Measurements from ENCODE around the gene RETREG1.
"Not testable (repeated sequence)": the region's sequence is repeated elsewhere in the genome, so short reads cannot be mapped to it uniquely, and the experiment has no call there.

Gene RETREG1

DNA sequence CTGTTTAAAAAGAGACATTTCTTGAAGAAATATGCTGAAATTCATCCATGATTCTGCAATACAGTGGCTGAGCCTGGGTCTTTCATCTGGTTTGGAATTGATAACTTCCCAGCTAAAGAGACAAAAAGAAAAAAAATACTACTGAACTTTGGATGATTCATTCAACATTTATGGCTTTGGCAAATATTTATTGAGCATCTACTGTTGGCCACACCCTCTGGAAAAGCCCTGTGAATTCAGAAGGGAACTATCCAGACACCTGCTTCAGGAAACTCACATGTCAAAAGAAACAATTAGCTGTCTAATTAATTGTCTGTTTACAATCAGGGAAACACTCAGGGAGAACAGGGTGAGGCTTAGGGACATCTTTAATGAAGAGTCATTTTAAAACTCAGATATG lies 133.4 kb downstream of the RETREG1 start:
- ATAC-seq, result no peak

DNA sequence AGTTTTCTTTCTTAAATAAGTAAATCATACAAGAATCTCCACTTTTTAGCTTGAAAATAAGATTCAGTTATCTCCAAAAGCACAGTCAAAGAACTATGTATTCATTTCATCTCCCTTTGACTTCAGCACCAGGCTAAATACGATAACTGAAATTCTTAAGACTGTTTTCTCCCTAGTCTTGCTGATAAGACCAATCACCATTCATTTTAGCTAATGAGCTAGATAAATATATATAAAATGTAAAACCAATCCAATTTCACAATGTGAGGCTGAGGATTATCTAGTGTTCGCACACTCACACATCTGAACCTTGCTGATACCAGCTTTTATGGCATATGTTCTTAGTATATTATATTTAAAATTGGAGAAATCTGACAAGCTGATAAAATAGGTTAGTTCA lies 133.9 kb downstream of the RETREG1 start:
- no peak for ATAC-seq

DNA sequence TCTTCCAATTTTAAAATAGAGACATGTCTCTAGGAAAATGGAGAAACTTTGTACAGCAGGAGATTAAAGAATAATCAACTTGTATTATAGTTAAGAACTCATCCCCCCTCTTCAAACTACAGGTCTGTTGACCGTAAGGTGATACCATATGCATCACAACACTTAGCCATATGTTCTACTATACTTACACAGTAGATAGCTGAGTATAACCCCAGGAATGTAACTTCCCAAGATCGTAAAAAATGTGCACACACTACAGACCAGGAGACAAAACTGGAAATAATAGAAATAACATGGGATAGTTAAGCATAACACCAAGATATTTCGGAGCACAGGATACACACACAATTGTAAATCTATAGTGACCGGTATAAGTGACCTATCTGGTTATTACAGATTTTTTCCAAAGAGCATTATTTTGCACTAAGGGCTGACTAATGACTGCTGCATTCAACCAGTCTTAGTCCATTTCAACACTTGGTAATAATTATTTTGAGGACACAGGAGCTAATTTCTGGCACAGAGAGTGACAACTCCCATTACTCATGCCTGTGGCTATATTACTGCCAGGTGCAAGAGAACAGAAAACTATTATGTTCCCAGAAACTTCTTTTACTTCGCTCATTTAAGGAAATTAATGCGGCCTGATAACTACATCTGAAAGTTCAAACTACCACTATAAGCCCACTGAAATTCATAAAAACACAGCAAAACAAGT lies 135.8 kb downstream of the RETREG1 start:
- ATAC-seq, result no peak

DNA sequence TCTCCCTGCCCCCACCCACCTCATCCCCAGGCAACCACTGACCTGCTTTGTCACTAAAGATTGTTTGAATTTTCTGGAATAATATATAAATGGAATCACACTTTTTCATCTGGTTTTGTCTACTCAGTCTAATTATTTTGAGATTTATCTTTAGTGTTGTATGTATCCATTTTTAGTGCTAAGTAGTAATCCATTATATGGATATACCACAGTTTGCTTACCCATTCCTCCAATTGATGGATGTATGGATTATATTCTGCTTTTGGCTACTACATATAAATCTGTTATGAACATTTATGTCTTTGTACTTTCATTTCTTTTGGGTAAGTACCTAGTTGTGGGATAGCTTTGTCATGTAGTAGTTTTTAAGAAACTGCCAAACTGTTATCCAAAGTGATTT lies 136.7 kb downstream of the RETREG1 start:
- no peak for ATAC-seq

GRCh38 chr5:16477541-16477940 lies 139.3 kb downstream of the RETREG1 start:
- ATAC-seq, result no peak

GRCh38 chr5:16476417-16476816 lies 140.4 kb downstream of the RETREG1 start:
- not testable (repeated sequence) for ATAC-seq

GRCh38 chr5:16471387-16471786 lies 145.4 kb downstream of the RETREG1 start:
- no peak for ATAC-seq

DNA sequence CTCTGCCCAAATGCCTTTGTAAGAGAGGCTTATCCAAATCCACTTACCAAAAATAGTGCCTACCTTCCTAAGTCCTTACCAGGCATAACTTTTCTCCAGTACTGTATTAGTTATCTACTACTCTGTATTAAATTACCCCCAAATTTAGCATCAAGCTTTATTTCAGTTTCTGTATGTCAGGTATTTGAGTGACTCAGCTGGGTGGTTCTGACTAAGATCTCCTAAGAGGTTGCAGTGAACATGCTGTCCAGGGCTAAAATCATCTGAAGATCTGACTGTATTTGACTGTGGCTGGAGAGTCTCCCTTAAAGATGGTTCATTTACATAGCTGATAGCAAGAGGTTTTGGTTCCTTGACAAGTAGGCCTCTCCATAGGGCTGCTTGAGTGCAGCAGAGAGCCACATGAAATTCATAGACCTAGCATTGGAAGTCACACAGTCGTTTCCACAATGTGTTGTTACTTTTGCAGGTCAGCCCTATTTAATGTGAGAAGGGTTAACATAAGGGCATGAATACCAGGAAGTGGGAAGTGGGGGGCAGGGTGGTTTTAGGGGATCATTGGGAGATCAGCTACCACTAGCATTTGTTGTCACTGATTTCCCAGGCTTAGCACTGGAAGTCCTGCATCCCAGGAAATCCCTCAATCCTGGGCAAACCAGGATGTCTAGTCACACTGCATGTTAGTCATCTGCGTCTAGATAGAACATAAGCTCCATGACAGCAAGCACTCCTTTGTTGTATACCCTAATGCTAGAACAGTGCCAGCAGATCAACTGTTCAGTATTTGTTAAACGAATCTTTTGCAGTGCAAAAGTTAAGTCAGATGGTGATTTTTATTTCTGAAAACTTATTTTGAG lies 149.2 kb downstream of the RETREG1 start:
- ATAC-seq, result peak; percentile 79 to 83

DNA sequence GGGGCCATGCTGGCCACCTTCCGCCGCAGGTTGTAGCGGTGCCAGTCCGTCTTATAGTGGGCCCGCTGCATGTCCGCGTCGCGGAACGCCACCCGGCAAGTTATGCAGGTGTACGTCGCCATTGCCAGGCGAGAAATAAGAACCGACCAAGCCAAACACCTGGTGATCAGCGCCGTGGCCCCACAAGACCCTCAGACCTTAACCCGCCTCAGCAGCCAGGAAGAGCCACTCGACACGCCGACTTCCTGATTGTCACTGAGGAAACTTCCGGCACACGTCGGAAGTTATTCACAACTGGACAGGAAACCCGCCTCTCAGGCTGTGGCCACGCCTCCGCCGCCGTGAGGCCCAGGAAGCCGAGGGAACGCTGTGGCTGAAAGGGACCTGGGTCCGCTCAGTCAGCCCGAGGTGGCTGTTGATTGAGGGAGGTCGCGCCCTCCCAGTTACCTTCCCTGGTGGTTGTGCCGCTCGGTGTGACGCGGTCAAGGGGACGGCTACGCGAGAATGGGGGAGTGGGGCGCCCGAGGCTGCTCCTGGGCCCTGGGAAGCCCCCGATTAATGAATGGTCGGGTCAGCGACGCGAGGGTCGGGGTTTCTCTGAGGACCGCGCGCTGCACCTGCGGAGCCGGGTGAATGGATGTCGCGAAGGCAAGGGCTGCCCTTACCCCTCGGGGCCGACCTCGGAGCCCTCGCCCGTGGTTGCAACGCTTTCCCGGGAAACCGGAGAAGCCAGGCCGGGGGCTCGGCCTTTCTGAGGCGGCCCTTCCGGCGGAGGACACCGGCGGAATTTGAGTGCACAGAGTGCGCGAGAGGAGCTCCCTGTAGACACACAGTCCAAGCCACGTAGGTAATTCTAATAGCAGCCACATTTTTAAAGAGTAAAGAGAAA lies 151.0 kb downstream of the RETREG1 start, which contains the start of gene ZNF622:
TSS of gene ZNF622 (minus strand) at position 257 of the 889 bp plus-strand sequence. CDS start at position 122, 135 bp downstream.
- peak; percentile 72 to 73 for ATAC-seq

GRCh38 chr5:16464664-16465543 lies 151.9 kb downstream of the RETREG1 start:
- ATAC-seq, result no peak

DNA sequence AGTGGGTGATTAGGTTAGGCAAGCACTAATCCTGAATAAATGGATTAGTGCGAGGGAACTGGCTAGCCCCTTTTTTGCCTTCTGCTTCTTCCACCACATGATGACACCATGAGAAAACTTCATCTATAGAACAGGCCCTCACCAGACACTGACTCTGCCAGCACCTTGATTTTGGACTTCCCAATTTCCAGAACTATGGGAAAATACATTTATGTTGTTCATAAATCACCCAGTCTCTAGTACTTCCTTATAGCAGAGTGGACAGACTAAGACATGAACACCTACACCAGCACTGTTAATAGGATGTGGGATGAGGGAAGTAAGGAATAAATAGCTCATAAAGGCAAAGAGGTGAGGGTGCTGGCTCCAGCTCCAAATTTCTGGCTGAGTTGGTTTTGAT lies 152.6 kb downstream of the RETREG1 start:
- no peak for ATAC-seq

- no peak for ATAC-seq
Measured at GRCh38 chr5:16461782-16462181, 155.0 kb downstream of the RETREG1 start.

GRCh38 chr5:16461026-16461425 lies 155.8 kb downstream of the RETREG1 start:
- no peak for ATAC-seq

DNA sequence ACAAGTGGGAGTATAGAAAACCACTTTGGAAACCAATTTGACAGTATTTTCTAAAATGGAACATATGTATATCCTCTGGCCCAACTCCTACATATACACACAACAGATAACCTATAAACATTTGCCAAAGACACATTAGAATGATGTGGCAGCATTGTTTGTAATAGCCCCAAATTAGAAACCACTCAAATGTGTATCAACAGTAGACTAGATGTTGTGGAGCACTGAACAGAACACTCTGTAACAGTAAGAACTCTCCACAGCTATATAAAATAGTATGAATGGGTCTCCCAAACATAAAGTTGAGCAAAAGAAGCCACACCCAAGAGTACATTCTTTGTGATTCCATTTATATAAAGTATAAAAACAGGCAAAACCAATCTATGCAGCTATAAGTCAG lies 157.3 kb downstream of the RETREG1 start:
- peak in 1 of 2 donors; percentile 30 for ATAC-seq

DNA sequence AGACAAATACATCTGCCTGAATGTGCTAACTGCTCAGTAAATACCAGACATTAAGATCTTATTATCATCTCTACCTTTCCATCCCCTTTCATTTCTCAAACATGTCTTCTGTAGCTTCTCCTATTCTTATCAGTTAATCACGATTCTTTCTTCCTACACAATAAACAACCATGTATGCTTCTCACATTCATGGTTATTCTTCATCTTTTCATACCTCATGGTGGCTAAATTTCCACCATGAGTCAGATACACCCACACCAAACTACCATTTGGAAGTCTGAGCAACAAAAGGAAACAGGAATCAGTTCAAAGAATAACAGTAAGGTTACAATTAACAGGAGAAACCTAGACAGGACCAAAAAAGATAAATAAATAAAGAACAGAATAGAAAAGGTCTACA lies 158.9 kb downstream of the RETREG1 start:
- peak in 1 of 2 donors; percentile 30 for ATAC-seq

GRCh38 chr5:16457451-16457850 lies 159.3 kb downstream of the RETREG1 start:
- ATAC-seq, result no peak

DNA sequence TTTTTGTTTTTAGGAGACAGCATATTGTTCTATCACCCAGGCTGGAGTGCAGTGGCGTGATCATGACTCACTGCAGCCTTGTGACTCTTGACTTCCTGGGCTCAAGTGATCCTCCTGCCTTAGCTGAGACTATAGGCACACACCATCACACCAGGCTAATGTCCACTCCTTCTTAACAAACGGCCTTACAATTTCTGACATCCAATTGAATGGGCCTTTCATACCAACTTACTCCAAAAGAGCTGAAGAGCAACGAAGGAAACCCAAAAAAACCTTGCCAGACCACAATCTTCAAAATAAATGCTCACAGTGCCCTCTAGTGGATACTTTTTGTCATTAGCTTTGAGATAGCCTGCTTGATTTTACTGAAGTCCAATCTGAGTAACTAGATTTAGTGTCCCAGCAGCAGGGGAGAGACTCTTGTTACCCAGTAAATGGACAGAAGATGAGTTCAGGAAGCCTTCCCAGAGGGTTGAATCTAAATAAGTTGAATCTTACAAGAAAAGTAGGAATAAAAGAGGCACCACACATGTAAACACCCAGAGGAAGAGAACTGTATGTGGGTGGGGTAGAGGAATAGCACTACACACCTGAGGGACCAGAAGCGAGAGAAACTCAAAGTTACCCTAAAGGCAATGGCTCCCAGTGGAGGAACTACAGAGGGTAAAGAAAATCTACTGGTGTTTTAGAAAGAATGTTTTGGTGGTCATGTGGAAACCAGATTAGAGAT lies 160.5 kb downstream of the RETREG1 start:
- peak; percentile 67 to 87 for ATAC-seq

GRCh38 chr5:16455668-16456067 lies 161.1 kb downstream of the RETREG1 start:
- no peak for ATAC-seq

- ATAC-seq, result no peak
Measured at GRCh38 chr5:16454686-16455085, 162.1 kb downstream of the RETREG1 start.

GRCh38 chr5:16453609-16454008 lies 163.2 kb downstream of the RETREG1 start:
- ATAC-seq, result no peak

- ATAC-seq, result no peak
Measured at GRCh38 chr5:16450163-16450562, 166.6 kb downstream of the RETREG1 start.
